Omental fat pad (tissue), 4 donors: ENCODE data around the gene METTL15. TPM values are rescaled to one million over a fixed set of nuclear protein-coding genes. Genes with fewer than 3 reads are reported as not detected.
"Not testable (repeated sequence)": the region's sequence is repeated elsewhere in the genome, so short reads cannot be mapped to it uniquely, and the experiment has no call there.

ENCODE experiments used
- ATAC-seq: fragments of 150-250 bp; one replicate; pipeline ENCODE4 v1.9.1; 2016; ENCODE audit warnings: mild to moderate bottlenecking, moderate library complexity; ENCODE audit not compliant: low FRiP score
- DNase-seq: peaks from one replicate; pipeline ENCODE4 v3.0.0-alpha.2; 2019; ENCODE audit warnings: low spot score
- CTCF ChIP-seq, 3 donors: fragments of 450-650 bp; IDR thresholded peaks; one replicate each; pipeline ENCODE4 v1.5.1; 2016 to 2017; ENCODE audit warnings: antibody characterized with exemption in 3 of 3, mild to moderate bottlenecking in 3 of 3, moderate library complexity in 2 of 3
- total RNA-seq, 4 donors: library from RNA; depleted of rRNA; stranded (reverse); fragments of >200 nt; gene quantifications; one replicate each; pipeline ENCODE4 v1.1.0, GENCODE V29; 2016

Gene METTL15
- total RNA-seq, 4 donors from 2014 or later: 4.9 to 11.8 (median 9.4) TPM

DNA sequence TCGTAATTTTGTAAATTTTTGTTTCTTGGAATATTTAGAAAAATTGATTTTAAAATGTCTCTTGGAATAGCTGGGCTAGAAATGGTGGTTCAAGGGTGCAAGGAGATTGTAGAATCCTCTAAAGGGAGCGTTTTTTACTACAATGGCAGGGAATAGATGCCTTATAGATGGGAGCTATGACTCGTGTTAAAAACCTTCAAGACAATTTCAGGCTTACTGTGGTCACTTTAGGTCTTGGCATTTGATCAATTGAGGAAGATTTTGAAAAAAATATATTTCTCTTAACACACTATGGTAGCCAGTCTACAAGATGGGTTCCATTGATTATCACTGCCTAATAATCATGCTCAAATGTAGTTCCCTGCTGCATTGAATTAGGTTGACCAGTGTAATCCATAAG is 25.0 kb downstream of the METTL15 start:
- TF ChIP-seq CTCF (IDR thresholded peaks at IDR 0.05): no peak
- DNase-seq (no peak), ATAC-seq (no peak)

DNA sequence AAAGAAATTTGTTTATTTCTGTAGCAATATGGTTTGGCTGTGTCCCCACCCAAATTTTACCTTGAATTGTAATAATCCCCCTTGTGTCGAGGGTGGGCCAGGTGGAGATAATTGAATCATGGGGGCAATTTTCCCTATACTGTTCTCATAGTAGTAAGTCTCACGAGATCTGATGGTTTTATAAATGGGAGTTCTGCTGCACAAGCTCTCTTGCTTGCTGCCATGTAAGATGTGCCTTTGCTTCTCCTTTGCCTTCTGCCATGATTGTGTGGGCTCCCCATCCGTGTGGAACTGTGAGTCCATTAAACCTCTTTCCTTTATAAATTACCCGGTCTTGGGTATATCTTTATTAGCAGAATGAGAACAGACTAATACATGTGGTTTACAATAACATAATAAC is 28.0 kb downstream of the METTL15 start:
- ATAC-seq, DNase-seq: not testable (repeated sequence)

DNA sequence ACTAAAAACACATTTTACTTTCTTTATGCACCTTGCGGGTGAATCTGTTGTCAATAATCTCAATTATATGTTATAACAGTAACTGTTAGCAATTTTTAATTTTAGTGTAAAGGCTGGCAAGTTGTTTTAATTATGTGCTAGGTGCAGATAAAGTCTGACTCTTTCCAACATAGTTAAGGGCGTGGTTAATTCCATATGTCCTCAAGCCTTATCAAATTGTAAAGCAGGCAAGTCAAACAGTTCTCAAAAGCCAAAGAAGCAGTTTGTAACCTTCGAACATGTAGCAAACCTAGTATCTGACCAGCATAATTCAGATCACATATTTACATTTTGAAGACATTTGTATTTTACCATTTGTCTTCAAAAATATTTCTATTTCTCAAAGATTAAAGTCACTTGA is 29.2 kb downstream of the METTL15 start:
- DNase-seq (no peak), ATAC-seq (no peak)
- no peak for TF ChIP-seq CTCF (IDR thresholded peaks at IDR 0.05)

DNA sequence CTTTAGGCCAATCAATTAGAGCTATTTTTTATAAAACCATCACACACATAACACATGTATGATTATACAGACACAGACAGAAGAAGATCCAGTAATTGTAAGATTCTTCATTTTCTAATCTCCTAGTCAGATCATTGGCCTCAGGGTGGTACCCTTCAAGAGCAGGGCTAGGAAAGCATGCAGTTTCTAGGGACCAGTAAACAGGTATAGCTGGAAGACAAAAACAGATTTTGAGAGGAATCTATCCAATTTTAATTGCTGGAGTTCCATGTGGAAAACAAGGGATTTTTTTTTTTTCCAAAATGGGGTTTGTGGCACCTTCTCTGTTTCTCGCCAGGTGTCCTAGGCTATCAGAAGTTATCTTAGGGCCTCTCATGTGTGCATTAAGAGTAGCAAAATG is 29.6 kb downstream of the METTL15 start:
- DNase-seq: no peak
- no peak for ATAC-seq
- TF ChIP-seq CTCF (IDR thresholded peaks at IDR 0.05): no peak

- ATAC-seq (no peak), DNase-seq (no peak)
- no peak for TF ChIP-seq CTCF (IDR thresholded peaks at IDR 0.05)
Observed at GRCh38 chr11:28139841-28140415, 31.7 kb downstream of the METTL15 start.

GRCh38 chr11:28140689-28141455 is 32.7 kb downstream of the METTL15 start:
- no peak for DNase-seq
- ATAC-seq: no peak
- no peak for TF ChIP-seq CTCF (IDR thresholded peaks at IDR 0.05)

GRCh38 chr11:28142724-28143123 is 34.5 kb downstream of the METTL15 start:
- ATAC-seq (no peak), DNase-seq (no peak)
- TF ChIP-seq CTCF (IDR thresholded peaks at IDR 0.05): no peak
